Ramos (cell line): ENCODE data around the gene PCDHA7.
"Not testable (repeated sequence)": the region's sequence is repeated elsewhere in the genome, so short reads cannot be mapped to it uniquely, and the experiment has no call there.

Source experiments
- in situ Hi-C: fragments of 300-500 bp; cut with MboI; formaldehyde crosslinking; loops from one replicate; pipeline ENCODE4 v1.14.3; 2022; ENCODE audit warnings: low sequenced_read_pairs; ENCODE audit not compliant: unreplicated experiment

Gene PCDHA7, protein sequence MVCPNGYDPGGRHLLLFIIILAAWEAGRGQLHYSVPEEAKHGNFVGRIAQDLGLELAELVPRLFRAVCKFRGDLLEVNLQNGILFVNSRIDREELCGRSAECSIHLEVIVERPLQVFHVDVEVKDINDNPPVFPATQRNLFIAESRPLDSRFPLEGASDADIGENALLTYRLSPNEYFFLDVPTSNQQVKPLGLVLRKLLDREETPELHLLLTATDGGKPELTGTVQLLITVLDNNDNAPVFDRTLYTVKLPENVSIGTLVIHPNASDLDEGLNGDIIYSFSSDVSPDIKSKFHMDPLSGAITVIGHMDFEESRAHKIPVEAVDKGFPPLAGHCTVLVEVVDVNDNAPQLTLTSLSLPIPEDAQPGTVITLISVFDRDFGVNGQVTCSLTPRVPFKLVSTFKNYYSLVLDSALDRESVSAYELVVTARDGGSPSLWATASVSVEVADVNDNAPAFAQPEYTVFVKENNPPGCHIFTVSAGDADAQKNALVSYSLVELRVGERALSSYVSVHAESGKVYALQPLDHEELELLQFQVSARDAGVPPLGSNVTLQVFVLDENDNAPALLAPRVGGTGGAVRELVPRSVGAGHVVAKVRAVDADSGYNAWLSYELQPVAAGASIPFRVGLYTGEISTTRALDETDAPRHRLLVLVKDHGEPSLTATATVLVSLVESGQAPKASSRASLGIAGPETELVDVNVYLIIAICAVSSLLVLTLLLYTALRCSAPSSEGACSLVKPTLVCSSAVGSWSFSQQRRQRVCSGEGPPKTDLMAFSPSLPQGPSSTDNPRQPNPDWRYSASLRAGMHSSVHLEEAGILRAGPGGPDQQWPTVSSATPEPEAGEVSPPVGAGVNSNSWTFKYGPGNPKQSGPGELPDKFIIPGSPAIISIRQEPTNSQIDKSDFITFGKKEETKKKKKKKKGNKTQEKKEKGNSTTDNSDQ

DNA sequence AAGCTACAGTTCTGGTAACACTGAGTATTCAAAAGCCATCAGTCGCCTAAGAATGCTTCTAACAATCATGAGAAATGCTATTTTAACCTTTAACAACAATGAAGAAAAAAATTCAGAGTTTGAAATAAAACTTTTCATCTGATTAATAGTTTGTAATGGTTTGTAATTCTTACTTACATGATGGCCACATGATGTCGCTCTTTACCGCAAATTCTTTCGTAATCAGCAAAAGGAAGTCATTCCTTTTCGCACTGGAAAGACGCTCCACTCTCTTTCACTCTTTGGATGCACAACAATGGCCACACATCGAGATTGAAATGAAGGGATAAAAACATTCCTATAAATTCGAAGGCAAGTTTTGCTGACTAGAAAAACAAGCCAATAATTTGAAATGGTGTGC, at the start of gene PCDHA7:
Gene PCDHA7, plus strand, starts transcription at position 277 of the 400 bp plus-strand sequence. Its CDS starts 115 bp downstream, at position 392.
- in situ Hi-C loops, result no loop called here

DNA sequence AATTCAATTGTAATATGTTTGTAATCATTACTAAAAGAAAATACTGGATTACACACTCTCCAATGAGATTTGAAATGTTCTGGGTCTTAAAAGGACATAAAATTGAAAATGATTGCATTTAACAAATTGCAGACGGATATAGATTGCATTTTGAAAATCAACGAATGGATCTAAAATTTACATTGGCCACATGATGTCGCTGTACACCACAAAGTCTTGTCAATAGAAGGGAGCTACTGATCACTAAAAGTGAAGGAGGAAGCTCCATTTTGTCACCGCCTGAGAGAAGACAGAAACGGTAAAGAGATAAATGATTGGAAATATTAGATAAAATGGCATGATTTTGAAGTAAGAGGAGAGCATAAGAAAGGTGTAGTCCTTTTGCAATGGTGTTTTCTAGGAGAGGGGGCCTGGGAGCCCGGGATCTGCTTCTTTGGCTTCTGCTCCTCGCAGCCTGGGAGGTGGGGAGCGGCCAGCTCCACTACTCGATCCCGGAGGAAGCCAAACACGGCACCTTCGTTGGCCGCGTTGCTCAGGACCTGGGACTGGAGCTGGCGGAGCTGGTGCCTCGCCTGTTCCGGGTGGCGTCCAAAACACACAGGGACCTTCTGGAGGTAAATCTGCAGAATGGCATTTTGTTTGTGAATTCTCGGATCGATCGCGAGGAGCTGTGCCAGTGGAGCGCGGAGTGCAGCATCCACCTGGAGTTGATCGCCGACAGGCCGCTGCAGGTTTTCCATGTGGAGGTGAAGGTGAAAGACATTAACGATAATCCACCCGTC, 48.0 kb upstream of the PCDHA7 start, which contains the start of gene PCDHA1:
Gene PCDHA1, plus strand, starts transcription at position 236 of the 782 bp plus-strand sequence.
- in situ Hi-C loops, result no loop called here

DNA sequence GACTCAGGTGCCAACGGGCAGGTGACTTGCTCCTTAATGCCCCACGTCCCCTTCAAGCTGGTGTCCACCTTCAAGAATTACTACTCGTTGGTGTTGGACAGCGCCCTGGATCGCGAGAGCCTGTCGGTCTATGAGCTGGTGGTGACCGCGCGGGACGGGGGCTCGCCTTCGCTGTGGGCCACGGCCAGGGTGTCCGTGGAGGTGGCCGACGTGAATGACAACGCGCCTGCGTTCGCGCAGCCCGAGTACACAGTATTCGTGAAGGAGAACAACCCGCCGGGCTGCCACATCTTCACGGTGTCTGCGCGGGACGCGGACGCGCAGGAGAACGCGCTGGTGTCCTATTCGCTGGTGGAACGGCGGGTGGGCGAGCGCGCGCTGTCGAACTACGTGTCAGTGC, 46.6 kb upstream of the PCDHA7 start:
- in situ Hi-C loops, result not testable (repeated sequence)

DNA sequence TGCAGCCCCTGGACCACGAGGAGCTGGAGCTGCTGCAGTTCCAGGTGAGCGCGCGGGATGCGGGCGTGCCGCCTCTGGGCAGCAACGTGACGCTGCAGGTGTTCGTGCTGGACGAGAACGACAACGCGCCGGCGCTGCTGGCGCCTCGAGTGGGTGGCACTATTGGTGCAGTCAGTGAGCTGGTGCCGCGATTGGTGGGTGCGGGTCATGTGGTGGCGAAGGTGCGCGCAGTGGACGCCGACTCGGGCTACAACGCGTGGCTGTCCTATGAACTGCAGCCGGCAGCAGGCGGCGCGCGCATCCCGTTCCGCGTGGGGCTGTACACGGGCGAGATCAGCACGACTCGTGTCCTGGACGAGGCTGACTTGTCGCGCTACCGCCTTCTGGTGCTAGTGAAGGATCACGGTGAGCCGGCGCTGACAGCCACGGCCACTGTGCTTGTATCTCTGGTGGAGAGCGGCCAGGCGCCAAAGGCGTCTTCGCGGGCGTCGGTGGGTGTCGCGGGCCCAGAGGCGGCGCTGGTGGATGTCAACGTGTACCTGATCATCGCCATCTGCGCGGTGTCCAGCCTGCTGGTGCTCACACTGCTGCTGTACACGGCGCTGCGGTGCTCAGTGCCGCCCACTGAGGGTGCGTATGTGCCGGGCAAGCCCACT, 46.1 kb upstream of the PCDHA7 start:
- in situ Hi-C loops, result not testable (repeated sequence)

DNA sequence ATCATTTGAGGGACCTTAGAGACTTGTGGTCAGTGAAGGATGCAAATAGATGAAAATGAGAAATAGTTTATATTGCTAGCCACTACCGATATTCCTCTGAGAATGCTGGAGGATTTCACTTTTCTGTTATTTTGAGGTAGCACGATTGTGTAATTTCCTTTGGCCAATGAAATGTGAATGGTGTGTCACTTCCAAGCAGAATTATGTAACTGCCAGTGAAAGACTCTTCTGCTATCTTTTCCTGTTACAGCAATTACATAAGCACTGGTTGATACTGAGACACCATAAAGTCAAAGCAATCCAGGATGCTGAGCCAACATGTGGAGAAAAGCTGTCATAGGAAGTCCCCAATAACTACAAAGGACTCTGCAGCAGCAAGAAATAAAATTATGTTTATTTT, 43.0 kb upstream of the PCDHA7 start:
- in situ Hi-C loops, result no loop called here

DNA sequence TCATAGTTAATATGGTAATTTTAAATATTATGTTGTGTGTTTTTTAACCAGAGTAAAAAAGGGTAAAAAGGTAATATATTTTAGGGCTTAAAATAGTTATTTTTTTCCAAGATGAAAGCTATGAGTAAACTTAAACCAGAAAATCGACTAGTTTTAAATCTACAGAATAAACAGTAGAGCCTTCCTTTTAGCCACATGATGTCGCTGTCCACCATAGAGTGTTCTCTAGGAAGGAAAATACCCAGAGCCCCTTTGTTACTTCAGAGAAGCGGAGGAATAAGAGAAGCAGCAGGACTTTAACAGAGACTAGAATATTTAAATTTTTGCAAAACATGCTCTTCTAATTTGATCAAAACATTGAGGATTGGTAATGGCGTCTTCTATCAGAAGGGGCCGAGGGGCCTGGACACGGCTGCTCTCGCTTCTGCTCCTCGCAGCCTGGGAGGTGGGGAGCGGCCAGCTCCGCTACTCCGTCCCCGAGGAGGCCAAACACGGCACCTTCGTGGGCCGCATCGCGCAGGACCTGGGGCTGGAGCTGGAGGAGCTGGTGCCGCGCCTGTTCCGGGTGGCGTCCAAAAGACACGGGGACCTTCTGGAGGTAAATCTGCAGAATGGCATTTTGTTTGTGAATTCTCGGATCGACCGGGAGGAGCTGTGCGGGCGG, 39.3 kb upstream of the PCDHA7 start, which contains the start of gene PCDHA2:
Gene PCDHA2, plus strand, starts transcription at position 258 of the 664 bp plus-strand sequence.
- in situ Hi-C loops, result no loop called here

DNA sequence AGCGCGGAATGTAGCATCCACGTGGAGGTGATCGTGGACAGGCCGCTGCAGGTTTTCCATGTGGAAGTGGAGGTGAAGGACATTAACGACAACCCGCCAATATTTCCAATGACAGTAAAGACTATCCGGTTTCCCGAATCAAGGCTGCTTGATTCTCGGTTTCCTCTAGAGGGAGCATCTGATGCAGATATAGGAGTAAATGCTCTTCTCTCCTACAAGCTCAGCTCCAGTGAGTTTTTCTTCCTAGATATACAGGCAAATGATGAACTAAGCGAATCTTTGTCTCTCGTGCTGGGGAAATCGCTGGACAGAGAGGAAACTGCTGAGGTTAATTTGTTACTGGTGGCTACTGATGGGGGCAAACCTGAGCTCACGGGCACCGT, 38.8 kb upstream of the PCDHA7 start:
- in situ Hi-C loops, result no loop called here

DNA sequence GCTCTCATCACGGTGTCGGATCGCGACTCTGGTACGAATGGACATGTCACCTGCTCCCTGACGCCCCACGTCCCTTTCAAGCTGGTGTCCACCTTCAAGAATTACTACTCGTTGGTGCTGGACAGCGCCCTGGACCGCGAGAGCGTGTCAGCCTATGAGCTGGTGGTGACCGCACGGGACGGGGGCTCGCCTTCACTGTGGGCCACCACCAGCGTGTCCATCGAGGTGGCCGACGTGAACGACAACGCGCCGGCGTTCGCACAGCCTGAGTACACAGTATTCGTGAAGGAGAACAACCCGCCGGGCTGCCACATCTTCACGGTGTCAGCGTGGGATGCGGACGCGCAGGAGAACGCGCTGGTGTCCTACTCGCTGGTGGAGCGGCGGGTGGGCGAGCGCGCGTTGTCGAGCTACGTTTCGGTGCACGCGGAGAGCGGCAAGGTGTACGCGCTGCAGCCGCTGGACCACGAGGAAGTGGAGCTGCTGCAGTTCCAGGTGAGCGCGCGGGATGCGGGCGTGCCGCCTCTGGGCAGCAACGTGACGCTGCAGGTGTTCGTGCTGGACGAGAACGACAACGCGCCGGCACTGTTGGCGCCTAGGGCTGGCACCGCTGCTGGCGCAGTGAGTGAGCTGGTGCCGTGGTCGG, 37.9 kb upstream of the PCDHA7 start:
- in situ Hi-C loops, result not testable (repeated sequence)

DNA sequence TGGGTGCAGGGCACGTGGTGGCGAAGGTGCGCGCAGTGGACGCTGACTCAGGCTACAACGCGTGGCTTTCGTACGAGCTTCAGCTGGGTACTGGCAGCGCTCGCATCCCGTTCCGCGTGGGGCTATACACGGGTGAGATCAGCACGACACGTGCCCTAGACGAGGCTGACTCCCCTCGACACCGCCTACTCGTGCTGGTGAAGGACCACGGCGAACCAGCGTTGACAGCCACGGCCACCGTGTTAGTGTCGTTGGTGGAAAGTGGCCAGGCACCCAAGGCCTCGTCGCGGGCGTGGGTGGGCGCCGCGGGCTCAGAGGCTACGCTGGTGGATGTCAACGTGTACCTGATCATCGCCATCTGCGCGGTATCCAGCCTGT, 37.4 kb upstream of the PCDHA7 start:
- in situ Hi-C loops, result no loop called here

DNA sequence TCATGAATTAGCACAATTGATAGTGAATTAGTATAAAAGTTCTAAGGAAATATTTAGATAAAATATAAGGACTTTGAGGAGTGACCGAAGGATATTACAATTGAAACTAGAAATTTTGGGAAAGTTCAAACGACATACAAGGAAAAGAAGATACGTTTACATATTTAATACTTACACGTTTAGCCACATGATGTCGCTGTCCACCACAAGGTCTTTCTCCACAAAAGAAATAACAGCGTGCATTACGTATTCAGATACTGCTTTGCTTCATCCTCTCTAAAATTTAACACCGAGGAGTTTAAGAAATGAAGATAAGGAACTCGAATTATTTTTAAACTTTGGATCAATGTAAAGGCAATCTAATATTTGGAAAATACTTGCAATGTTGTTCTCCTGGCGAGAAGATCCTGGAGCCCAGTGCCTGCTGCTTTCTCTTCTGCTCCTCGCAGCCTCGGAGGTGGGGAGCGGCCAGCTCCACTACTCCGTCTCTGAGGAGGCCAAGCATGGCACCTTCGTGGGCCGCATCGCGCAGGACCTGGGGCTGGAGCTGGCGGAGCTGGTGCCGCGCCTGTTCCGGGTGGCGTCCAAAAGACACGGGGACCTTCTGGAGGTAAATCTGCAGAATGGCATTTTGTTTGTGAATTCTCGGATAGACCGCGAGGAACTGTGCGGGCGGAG, 33.1 kb upstream of the PCDHA7 start, which contains the start of gene PCDHA3:
Gene PCDHA3, plus strand, starts transcription at position 242 of the 678 bp plus-strand sequence.
- in situ Hi-C loops, result no loop called here

DNA sequence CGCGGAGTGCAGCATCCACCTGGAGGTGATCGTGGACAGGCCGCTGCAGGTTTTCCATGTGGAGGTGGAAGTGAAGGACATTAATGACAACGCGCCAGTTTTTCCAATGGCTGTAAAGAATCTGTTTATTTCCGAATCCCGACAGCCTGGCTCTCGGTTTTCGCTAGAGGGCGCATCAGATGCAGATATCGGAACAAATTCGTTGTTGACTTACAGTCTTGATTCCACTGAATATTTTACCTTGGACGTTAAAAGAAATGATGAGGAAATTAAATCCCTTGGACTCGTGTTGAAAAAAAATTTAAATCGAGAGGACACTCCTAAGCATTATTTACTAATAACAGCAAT, 32.6 kb upstream of the PCDHA7 start:
- in situ Hi-C loops, result no loop called here

DNA sequence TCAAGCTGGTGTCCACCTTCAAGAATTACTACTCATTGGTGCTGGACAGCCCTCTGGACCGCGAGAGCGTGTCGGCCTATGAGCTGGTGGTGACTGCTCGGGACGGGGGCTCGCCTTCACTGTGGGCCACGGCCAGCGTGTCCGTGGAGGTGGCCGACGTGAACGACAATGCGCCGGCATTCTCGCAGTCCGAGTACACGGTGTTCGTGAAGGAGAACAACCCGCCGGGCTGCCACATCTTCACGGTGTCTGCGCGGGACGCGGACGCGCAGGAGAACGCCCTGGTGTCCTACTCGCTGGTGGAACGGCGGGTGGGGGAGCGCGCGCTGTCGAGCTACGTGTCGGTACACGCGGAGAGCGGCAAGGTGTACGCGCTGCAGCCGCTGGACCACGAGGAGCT, 31.7 kb upstream of the PCDHA7 start:
- in situ Hi-C loops, result not testable (repeated sequence)

DNA sequence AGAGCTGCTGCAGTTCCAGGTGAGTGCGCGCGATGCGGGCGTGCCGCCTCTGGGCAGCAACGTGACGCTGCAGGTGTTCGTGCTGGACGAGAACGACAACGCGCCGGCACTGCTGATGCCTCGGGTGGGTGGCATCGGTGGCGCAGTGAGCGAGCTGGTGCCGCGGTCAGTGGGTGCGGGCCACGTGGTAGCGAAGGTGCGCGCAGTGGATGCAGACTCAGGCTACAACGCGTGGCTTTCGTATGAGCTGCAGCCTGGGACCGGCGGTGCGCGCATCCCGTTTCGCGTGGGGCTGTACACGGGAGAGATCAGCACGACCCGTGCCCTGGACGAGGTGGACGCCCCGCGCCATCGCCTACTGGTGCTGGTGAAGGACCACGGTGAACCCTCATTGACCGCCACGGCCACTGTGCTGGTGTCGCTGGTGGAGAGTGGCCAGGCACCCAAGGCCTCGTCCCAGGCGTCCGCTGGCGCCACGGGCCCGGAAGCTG, 31.2 kb upstream of the PCDHA7 start:
- in situ Hi-C loops, result no loop called here

DNA sequence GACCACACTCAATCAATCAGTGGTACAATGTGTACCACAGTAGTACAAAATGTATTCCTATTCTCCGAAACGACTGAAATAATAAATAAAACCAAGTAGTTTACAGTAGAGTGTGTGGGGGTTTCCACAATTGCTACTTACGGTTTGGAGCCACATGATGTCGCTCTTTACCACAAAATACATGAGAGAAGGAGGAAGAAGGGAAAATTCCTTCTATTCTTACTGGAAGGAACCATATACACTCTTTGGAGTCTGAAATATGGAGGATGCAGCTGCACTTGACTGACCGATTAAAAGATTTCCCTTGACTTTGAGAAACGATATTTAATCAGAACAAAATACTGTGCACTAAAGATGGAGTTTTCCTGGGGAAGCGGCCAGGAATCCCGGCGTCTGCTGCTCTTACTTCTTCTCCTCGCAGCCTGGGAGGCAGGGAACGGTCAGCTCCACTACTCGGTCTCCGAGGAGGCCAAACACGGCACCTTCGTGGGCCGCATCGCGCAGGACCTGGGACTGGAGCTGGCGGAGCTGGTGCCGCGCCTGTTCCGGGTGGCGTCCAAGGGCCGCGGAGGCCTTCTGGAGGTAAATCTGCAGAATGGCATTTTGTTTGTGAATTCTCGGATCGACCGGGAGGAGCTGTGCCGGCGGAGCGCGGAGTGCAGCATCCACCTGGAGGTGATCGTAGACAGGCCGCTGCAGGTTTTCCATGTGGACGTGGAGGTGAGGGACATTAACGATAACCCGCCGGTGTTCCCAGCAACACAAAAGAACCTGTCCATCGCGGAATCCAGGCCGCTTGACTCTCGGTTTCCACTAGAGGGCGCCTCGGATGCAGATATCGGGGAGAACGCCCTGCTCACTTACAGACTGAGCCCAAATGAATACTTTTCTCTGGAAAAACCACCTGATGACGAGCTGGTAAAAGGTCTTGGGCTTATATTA, 27.0 kb upstream of the PCDHA7 start, which contains the start of gene PCDHA4:
Gene PCDHA4, plus strand, starts transcription at position 235 of the 942 bp plus-strand sequence.
- in situ Hi-C loops, result no loop called here

DNA sequence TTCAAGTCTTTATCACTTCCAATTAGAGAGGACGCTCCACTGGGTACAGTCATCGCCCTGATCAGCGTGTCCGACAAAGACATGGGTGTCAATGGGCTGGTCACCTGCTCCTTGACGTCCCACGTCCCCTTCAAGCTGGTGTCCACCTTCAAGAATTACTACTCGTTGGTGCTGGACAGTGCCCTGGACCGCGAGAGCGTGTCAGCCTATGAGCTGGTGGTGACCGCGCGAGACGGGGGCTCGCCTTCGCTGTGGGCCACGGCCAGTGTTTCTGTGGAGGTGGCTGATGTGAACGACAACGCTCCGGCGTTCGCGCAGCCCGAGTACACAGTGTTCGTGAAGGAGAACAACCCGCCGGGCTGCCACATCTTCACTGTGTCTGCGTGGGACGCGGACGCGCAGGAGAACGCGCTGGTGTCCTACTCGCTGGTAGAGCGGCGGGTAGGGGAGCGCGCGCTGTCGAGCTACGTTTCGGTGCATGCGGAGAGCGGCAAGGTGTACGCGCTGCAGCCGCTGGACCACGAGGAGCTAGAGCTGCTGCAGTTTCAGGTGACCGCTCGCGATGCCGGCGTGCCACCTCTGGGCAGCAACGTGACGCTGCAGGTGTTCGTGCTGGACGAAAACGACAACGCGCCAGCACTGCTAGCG, 25.7 kb upstream of the PCDHA7 start:
- in situ Hi-C loops, result not testable (repeated sequence)

DNA sequence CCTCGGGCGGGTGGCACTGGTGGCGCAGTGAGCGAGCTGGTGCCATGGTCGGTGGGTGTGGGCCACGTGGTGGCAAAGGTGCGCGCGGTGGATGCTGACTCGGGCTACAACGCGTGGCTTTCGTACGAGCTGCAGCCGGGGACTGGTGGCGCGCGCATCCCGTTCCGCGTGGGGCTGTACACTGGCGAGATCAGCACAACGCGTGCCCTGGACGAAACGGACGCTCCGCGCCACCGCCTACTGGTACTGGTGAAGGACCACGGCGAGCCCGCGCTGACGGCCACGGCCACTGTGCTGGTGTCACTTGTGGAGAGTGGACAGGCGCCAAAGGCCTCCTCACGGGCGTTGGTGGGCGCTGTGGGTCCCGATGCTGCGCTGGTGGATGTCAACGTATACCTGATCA, 25.2 kb upstream of the PCDHA7 start:
- in situ Hi-C loops, result no loop called here
